NK-92 (cell line): ENCODE results near the gene THEMIS.

Experiments
- DNase-seq: peaks from one replicate; lab custom pipeline; 2025; ENCODE audit not compliant: unreplicated experiment; lab: John Stamatoyannopoulos, UW

Gene THEMIS

GRCh38 chr6:127859956-127860355 is 40.9 kb downstream of the THEMIS start:
- no peak for DNase-seq

GRCh38 chr6:127858727-127859391 is 42.0 kb downstream of the THEMIS start:
- DNase-seq: no peak

DNA sequence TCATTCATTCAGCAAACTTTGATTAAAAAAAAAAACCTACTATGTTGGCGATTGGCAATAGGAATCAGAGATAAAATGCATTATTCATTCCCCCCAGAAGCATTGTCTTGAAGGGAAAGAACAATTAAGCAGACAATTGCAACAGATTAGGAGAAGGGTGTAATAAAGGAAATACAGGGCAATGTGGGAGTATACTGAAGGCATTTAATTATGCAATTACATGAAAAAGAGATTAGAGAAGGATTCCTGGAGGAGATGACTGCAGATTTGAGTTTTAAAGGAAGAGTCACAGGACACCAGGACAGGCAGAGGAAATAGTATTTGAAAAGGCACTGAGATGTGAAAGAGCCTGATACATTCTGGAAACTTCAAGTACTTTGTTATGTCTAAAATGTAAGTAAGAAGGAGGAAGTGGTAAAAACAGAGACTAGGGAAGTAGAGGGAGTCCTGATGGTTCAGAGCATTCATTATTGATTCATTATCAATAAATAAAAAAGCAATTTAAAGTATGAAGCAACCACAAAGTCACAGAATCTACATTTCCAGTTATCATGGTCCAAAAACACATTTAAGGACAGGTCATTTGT is 43.7 kb downstream of the THEMIS start:
- DNase-seq: no peak

DNA sequence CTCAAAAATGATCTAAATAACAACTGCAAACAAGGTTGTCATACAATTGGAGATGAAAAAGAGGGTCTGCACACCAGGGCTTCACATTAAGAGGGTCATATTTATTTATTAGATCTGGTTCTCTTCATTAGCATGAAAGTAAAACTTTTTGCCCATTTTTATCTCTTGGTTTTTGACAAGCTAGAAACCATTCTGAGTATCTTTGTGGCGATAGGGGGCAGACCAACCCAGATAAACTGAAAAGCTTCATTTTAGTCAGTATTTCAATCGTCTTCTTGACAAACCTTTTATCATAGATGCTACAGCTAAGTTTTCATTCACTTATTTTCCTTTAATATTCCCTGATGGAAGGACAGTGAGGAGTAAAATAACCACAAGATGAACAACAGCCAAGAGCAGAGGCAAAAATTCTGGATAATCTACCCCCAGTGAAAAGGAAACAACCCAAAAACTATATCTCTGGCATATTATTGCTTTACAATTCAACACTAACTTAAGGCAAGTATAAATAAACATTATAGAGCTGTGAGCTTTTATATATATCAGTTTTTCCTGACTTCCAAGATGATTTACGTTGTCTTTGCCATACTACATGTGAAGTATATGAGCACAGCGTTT is 45.2 kb downstream of the THEMIS start:
- DNase-seq: no peak

- no peak for DNase-seq
Measured at GRCh38 chr6:127854009-127854408, 46.8 kb downstream of the THEMIS start.

GRCh38 chr6:127851197-127851596 is 49.7 kb downstream of the THEMIS start:
- DNase-seq: no peak

DNA sequence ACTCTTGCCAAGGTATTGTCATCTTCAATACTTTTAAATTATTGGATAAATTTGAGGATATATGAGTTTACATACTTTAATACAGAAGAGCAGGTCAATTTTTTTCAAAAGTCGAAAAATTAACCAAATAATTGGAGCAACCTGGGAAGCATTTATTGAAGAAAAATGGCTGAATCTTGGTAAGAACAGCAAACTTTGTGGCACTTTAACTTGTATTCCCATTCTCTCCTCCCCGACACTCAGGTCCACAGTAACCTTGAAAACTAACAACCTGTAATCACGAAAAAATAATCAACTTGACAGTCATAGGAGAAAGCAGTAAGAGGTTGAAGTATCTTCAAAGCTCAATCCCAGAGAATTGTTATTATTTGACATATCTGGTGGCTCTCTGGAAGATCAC is 55.6 kb downstream of the THEMIS start:
- DNase-seq: no peak

- no peak for DNase-seq
Measured at GRCh38 chr6:127844529-127844928, 56.3 kb downstream of the THEMIS start.

DNA sequence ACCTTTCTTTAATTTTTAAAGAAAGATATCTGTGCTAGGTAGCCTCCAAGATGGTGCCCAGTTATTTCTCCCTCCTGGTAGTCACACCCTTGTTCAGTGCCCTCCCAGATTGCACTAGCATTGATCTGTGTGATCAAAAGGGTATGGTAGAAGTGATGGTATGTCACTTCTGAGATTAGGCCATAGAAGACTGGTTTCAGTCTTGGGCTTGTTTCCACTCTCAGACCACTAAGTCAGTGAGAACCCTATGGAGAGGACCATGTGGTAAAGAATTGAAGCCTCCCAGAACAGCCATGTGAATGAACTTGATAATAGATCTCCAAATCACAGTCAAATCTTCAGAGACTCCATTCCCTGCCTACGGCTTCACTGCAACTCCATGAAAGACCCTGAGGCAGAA is 57.3 kb downstream of the THEMIS start:
- DNase-seq: no peak

GRCh38 chr6:127842562-127842961 is 58.3 kb downstream of the THEMIS start:
- DNase-seq: no peak

DNA sequence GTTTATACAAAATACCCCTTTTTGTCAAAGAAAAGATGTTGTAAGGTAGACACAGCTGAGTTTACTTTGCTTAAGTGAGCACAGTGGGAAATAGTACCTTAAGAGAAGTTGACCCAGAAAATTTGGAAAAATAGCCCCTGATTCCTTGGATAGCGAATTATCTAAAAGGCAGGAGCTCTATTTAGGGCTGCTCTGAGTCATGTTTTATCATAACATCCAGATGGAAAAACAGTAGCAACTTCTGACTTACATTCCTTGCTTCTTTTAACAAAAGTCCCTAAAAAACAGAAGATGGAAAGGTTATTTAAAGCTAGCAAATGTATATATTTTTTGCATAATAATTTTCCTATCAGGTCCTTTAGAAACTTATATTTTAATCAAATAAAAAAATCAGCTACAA is 59.0 kb downstream of the THEMIS start:
- no peak for DNase-seq

DNA sequence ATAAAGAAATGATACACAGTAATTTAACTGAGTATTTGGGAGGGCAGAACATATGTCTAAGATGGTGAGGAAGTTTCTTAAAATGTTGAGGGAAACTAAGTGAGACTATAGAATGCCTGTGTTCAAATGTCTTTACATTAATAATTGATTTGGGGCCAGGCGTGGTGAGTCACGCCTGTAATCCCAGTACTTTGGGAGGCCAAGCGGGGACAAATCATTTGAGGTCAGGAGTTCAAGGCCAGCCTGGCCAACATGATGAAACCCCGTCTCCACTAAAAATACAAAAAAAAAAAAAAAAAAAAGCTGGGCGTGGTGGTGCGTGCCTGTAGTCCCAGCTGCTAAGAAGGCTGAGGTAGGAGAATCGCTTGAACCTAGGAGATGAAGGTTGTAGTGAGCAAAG is 66.7 kb downstream of the THEMIS start:
- no peak for DNase-seq

DNA sequence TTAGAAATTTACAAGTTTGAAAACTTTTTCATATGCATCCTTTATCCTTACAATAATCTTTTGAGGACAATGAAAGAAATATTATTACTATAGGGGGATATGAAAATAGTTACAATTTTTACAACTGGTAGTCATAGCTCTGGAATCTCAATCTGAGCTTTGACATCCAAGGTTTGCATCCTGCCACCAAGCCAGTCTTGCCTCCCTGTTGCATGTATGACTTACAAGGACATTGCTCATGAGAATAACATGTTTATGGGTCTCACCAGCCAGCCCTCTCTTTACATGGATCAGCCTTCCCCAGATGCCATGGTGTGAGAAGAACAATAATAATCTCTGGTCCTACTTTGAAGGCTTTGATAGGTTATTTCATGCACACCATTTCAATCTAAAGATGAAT is 67.5 kb downstream of the THEMIS start:
- no peak for DNase-seq

DNA sequence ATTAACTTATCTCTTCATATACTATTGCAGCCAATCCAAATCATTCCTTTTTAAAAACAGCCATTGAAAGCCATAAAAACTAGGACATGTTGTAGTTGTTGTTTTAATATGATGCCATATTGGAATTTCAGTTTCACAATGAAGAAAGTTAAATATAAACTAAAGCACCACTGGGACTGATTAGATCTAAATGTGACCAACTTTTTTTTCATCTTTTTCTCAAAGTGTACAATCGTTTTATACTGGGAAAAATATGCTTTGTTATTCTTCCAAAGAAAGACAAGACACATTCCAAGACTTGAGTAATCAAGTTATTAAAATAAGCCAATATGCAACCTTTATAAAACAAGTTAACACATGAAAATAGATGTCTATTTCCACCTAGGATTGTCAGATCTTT is 68.5 kb downstream of the THEMIS start:
- DNase-seq: no peak

GRCh38 chr6:127824061-127824460 is 76.8 kb downstream of the THEMIS start:
- DNase-seq: no peak

DNA sequence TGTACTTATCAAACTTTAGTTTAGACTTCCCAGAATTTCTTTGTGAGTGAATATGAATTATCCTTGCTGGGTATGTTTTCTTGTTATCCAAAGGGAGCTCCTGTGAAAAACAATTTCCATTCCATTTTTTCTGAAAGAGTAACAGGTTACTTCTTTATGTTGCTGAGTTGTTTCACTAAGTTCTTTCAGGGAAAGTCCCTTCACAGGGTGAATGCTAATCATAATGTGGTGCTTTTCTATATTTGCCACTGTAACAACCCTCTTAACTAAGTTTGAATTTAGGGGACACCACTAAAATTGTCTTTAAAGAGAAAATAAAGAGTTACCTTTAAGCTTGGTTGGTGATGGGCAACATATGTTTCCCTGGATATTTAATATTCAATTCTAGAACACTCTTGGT is 79.4 kb downstream of the THEMIS start:
- DNase-seq: no peak

DNA sequence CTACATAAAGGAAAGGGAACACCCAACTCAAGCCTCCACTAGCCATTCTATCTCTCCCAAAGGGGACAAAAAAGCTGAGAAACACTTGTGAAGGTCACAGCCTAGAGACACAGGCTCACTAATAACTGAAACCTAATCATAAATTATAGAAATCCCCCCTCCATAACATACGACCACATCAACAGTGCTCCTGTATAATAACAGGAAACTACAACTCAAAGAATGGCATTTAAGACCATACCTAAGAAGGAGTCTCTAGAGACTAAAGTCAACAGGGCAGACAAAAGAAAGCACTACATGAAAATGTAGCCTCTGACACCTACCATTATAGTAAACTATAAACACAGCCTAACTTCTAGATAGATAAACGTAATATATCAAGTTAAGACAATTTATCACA is 82.7 kb downstream of the THEMIS start:
- DNase-seq: no peak

DNA sequence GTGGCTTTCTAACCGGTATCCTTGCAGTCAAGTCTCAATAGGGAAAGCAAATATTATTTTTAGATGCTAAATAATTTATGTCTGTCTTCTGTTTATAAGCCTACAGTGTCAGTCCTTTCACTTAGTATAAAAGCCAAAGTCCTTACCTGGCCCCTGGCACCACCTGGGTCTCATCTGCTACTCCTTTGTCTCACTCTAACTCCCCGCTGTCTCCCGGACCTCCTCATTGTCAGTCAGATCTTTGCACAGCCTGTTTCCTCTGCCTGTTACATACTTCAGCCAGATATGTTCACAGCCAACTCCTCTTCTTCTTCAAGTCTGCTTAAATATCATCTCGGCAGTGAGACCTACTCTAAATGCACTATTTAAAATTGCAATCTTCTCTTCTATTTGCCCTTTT is 84.2 kb downstream of the THEMIS start:
- no peak for DNase-seq

- DNase-seq: no peak
Measured at GRCh38 chr6:127813699-127814027, 87.2 kb downstream of the THEMIS start.

GRCh38 chr6:127812985-127813698 is 87.7 kb downstream of the THEMIS start:
- DNase-seq: no peak

DNA sequence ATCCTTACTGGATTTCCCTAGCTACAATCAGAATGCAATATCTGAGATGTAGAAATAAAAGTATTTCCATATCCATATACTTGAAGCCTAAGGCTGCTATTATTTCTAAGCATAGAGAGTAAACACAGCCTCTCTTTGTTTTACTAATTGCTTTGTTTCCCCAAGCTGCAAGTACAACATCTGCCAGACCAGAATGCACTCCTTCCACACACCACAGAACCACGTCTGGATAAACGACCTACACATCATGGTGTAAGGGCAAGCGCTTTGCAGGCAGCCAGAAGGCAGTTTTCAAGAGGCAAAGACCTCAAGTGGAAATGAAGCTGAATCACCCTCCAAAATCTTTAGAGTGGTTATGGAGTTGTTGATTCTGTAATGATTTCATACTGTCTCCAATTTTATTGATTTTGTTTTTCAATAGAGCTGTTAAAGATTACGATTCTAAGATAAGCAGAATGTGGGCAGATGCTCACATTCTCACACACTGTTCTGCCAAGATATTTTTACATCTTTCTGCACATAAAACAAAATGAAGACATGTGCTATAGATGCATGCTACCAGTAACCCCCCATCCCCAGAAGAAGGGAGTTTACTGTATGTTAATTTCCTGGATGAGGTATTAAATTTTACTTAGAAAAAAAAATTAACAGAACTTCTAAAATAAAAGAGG is 88.8 kb downstream of the THEMIS start:
- DNase-seq: no peak
